Ovary (tissue), 3 donors: ENCODE measurements around the gene SLC38A4.

Experiments used
- CTCF ChIP-seq, 3 donors: fragments of 450-650 bp in 2 of 3; fragments of 200-600 bp in 1 of 3; IDR thresholded peaks; one replicate each; pipeline versions ENCODE4 v1.5.1 to v1.8.0; 2016 to 2022; ENCODE audit warnings: antibody characterized with exemption in 3 of 3, mild to moderate bottlenecking in 1 of 3
- POLR2A ChIP-seq: fragments of 450-650 bp; IDR thresholded peaks from one replicate; pipeline ENCODE4 v1.6.1; 2017; ENCODE audit warnings: antibody characterized with exemption, mild to moderate bottlenecking, moderate library complexity
- donor health status: DM: no; HTN: no; CAD: no.

DNA sequence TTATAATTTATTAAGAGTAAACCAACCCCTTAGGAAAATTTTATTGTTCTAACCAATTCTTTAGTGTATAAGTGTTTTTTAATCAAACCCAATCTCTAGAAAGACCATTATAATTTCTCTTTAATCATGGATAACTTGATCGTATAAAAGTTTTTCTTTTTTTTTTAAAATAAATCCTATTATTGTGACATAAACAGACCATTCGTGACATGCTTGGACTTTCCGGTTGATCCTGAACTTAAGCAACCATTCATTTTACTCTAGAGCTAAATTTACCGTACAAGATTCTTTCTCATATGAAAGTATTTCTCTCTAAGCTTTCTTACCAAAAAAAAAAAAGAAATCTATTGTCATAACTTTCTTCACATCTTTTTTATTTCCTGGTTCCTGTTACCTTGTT lies 32.6 kb upstream of the SLC38A4 start:
- TF ChIP-seq CTCF (IDR thresholded peaks at IDR 0.05) (no peak), POLR2A (no peak)
